HG03571 (cell line): ENCODE results near the gene FAM222A.

Source experiments
- ATAC-seq: cut with Tn5 transposase; IDR thresholded peaks from one replicate; pipeline ENCODE4 v1.9.1; 2021; ENCODE audit not compliant: unreplicated experiment

Gene FAM222A

DNA sequence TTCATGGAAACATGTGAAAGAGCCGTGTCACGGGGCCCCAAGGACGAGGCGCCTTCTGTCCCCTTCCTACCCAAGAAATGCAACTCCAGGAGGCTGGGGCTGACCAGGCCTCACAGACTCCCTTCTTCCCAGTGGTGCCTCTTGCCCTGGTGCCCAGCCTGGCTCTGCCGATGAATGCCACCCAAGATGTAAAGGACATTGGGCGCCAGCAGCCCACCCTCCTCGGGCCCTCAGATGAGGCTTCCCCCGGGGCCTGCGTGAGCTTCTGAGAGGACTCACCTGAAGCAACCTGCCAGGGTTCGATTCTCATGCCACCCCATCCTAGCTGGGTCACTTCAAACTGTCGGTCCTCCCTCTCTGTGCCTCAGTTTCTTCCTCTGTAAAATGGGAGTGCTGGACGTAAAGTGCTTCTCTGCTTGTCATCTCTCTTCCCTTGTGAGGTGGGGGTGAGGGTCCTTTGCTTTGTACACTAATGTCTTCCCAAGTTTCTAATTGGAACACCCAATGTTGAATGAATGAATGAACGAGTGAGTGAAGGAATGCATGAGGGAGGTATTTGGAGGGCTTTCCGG is 10.8 kb downstream of the FAM222A start:
- ATAC-seq: no peak

DNA sequence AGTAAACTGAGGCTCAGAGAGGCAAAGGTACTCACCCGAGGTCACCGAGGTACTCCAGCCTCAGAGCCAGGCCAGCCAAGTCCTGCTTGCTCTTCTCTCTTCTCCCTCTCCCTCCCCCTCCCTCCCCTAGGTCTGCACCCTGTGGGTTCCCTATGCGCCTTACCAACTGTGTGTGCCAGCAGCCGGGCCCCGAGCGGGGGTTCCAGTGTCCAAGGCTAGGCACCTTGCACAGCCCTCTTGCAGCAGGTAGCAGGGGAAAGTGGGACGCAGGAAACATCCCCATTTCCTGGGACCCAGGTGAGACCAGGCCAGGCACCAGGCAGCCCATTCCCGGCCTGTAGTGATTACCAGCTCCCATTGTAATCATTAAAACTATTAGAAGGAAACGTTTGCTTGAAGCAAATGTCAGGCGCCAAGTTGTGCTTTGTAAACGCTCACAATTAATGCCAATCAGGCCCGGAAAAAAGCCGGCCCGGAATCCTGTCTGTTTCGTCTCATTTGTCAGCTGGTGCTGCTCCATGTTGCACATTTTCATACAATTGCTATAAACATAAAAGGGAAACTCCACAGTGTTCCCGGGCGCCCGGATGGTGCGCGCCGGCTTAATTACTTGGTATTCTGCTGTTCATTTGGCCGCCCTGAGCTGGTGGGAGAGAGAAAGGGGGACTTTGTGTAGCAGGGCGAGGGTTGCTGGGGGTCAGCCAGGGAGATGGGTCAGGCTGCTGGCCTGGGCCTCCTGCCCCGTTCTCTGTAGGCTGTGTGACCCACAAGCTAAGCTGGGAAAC is 11.9 kb downstream of the FAM222A start:
- ATAC-seq: no peak

- ATAC-seq: no peak
Measured at GRCh38 chr12:109726106-109726497, 12.5 kb downstream of the FAM222A start.

DNA sequence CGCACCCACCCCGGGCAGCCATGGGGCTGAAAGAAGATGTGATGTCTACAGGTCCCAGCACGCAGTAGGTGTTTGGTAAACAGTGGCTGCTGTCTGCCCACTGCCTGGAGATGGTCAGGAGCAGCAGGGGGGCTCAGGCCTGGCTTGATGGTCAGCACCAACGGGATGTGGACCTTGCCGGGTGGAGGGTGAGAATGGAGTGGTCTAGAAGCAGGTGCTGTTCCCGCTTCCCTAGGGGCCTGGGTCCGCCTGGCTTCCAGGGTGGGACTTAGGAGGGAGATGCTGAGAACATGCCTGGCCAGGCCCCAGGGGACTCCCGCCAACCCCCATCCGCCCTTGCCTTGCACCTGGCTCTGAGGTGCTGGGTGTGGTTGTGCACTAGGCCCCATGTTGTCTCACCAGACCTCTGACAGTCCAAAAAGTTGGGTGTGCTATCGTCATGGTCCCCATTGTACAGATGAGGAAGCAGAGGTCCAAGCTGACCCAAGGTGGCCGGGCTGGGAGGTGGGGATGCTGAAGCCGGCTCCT is 12.9 kb downstream of the FAM222A start:
- no peak for ATAC-seq

DNA sequence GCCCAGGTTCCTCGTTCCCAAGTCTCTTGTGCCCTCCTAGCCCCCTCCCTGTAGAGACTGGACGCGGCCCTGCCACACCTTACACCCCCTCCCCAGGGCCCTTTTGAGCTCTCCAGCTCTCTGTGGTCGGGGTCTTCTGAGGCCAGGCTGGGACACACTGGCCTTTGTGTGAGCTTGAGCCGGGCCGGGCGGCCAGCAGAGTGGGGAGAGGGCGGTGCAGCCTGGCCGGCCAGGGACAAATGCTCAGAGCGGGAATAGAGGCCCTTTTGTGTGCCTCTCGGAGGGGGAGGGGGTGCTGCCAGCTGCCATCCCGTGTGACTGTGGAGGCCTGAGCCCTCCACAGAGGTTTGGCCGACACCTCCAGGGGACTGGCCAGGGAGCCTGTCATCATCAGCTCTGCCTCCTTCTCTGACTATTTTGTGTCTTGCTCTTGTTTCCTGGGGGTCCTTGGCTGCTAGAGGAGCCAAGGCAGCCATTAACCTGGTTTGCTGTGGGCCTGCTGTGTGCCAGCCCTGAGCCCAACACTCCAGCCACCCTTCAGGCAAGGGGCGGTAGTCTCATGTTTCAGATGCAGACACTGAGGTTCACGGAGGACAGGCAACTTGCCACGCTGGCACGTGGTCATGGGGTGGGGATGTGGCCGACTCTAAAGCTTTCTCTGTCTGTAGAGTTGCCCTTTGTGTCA is 13.6 kb downstream of the FAM222A start:
- ATAC-seq: no peak

GRCh38 chr12:109727746-109728726 is 14.4 kb downstream of the FAM222A start:
- no peak for ATAC-seq

- ATAC-seq: no peak
Measured at GRCh38 chr12:109728921-109729320, 15.3 kb downstream of the FAM222A start.

DNA sequence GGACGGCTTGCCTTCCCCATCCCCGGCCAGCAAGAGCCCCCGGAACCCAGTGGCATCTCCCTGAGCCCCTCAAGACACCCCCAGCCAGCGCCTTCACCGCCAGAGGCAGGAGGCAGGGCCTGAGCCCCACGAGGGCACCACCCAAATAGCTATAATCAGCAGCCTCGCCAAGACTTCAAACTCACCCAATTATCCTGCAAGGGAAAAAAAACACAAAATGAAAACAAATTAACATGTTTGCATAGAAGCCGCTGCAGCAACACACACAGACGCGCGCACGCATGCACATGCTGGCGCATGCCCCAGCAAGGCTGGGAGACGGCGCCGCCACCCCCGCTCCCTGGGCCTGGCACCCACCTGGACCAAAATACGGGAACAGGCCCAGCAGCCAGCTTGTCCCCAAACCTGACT is 15.8 kb downstream of the FAM222A start:
- no peak for ATAC-seq

DNA sequence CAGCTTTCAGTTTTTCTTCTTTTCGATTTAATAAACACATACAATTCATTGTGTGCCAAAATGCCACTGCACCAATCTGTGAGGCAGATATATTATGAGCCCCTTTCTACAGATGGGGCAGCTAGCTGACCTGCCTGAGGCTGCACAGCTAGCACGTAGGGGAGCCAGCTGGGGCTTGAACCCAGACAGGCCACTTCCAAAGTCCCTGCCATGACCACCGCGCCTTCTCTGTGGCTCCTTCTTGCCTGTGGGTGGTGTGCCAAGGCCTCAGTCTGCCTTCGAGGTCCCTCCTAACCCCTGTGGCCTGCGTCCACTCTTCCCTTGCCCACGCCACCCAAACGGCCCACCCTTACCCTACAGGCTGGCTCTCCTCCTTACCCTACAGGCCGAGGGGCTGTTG is 16.2 kb downstream of the FAM222A start:
- no peak for ATAC-seq

DNA sequence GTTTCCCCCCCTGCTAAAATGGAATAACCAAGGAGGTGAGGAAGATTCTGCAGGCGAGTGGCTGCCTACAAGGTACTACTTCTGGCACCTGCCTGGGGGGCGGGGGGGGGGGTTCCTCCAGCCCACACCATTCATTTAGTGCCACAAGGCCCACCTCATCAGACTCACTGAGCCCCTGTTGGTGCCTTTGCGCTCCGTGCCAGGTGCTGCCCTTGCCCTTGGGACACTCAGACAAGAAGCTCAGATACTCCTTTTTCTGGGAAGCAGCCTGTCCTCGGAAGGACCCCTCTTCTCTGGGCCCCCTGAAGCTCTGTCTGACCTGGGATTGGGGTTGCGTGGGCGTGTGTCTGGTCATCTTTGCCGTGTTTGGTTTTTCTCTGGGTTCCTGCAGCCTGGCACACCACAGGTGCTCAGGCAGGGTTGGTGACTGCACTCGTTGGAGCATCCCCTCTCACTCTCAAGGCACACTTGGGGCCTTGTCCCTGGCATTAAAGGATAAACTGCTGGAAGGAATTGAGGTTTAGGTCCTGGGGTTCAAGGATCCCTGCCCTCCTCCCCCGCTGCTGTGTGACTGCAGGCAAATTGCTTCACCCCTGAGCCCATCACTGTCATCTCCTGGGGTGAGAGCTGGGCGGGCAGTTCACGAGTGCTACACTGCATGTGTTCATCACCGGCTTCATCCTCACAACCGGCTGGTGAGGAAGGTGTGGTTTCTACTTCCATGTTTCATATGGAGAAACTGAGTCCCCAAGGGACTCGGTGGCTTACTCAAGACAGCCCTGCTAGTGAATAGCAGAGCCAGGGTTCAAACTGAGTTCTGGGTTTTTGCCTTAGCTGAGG is 16.9 kb downstream of the FAM222A start:
- no peak for ATAC-seq

GRCh38 chr12:109731231-109731731 is 17.7 kb downstream of the FAM222A start:
- ATAC-seq: no peak

- ATAC-seq: no peak
Measured at GRCh38 chr12:109731806-109732205, 18.2 kb downstream of the FAM222A start.

GRCh38 chr12:109732321-109733305 is 19.0 kb downstream of the FAM222A start:
- no peak for ATAC-seq

- no peak for ATAC-seq
Measured at GRCh38 chr12:109734219-109735000, 20.8 kb downstream of the FAM222A start.

- ATAC-seq: no peak
Measured at GRCh38 chr12:109735051-109735521, 21.5 kb downstream of the FAM222A start.

- no peak for ATAC-seq
Measured at GRCh38 chr12:109735825-109736551, 22.4 kb downstream of the FAM222A start.

DNA sequence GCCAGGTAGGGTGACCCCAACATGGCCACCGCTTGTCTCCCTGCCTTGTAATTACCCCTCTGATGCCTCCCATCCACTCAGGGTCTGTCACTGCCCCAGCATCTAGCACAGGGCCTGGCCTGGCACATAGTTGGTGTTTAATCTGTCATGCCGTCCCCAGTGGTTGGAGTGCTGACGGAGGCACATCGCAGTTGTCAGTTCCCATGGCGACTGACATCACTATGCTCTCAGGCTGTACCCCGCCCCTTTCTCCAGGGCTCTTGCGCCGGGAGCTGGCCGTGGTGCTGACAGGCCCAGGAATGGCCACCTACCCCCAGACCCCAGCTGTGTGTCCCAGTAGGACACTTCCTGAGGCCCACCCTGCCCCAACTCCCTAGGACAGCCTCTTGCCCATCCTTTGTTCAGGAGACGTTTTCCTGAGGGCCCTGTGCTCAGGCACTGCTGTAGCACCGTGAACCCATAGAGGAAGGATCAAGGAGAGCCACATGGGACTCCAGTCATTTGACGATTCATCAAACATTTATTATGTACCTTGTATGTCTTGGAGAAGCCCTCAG is 23.0 kb downstream of the FAM222A start:
- ATAC-seq: no peak
